Measurements from ENCODE around the gene LDAH. TPM values are rescaled to one million over a fixed set of nuclear protein-coding genes. Genes with fewer than 3 reads are reported as not detected.

LDAH gene
- total RNA-seq (2021; fragmentation: NEBNext Ultra II Directional; extraction: Animal tissue kit (Norgen Biotek cat#: 25700)), result 10 to 100 TPM; 18.3 to 23.2 (median 20.2) TPM
- long read RNA-seq, transcript LDAH-201 (7 exons, 2,907 nt), result major isoform, 12 of 25 reads
- long read RNA-seq, partial matches to known transcripts, result 3 of 25 reads
- long read RNA-seq, other reads (novel, unspliced or antisense), result 6 of 25 reads

DNA sequence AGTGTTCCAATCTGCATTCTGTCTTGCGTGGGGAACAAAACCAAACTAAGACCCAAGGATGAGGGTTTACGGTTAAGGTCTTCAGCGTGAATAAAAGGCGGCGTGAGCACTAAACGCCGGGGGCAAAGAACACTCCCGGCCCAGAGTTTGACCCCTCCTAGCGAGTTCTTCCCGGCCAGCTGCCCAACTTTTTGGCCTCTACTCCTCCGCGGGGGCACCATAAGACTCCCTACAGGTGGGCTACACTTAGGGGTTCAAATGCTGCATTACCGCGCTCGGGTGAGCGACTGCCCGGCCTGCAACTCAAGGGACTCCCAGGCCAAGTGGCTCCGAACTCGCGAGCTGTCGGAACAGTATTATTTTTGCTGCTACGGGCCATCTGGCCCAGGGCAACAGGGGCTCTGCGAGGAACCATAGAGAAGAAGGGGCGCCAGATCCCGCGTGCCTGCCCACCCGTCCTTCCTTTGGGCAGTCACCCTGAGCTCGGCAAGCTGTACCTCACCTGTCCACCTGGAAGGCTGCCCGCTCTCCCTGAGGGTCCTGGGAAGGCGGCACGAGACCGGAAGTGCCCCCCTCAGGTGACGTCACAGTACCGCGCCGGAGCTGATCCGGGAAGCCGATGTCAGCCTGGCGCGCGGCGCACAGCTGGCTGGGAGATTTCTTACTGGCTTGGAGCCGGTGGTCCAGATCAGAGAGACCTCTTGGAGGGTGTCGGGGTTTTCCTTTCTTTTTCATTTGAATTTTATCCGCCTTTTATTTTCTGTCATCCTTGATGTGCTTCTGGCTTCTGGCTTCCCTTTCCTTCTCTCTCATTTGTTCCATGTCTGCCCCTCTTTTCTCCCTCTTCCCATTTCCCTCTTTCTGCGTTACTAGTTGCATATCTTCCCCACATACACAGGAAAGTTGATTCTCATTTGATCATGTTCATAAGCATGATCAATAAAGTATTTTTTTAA lies at the start of gene LDAH:
TSS of gene LDAH (minus strand) at position 567 of the 956 bp plus-strand sequence. CDS start 21,638 bp downstream, outside the sequence.
- Mint-ChIP-seq H3K27me3 (ENCODE audit: insufficient read depth) (no peaks in the 10 kb centered on the region), H3K9me3 (no peaks in the 10 kb centered on the region), H3K36me3 (ENCODE audit: low read depth) (no peaks in the 10 kb centered on the region; the same call in 1 of the 2 replicates), H3K4me3 (peak within 1 kb of the TSS; percentile 100), H3K27ac (peak within 1 kb of the TSS; percentile 99), H3K4me1 (ENCODE audit: low read depth) (peaks cover 19% of the 10 kb centered on the region)
- TF ChIP-seq, protein P1, sequence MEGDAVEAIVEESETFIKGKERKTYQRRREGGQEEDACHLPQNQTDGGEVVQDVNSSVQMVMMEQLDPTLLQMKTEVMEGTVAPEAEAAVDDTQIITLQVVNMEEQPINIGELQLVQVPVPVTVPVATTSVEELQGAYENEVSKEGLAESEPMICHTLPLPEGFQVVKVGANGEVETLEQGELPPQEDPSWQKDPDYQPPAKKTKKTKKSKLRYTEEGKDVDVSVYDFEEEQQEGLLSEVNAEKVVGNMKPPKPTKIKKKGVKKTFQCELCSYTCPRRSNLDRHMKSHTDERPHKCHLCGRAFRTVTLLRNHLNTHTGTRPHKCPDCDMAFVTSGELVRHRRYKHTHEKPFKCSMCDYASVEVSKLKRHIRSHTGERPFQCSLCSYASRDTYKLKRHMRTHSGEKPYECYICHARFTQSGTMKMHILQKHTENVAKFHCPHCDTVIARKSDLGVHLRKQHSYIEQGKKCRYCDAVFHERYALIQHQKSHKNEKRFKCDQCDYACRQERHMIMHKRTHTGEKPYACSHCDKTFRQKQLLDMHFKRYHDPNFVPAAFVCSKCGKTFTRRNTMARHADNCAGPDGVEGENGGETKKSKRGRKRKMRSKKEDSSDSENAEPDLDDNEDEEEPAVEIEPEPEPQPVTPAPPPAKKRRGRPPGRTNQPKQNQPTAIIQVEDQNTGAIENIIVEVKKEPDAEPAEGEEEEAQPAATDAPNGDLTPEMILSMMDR (IDR thresholded peaks at IDR 0.05), result no peak
- DNase-seq, result peak; percentile 76

DNA sequence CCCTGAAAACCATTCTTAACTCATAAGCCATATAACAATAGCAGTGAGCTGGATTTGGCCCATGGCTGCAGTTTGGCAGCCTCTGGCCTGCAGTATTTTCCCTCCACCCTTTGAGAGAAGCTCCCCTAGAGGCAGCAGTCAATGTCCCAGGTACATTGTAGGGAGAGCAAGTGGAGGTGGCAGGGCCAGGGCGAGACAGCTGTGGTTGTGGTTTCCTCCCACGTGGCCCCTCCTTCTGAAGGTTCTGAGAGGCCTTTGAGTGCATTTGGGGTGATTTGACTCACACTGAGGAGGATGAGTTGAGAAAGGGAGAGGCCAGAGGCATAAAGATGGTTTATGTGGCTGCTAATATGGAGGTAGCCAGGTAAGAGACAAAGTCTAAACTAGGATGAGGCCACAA lies 45.5 kb upstream of the LDAH start:
- TF ChIP-seq, protein P1 (IDR thresholded peaks at IDR 0.05), result no peak

DNA sequence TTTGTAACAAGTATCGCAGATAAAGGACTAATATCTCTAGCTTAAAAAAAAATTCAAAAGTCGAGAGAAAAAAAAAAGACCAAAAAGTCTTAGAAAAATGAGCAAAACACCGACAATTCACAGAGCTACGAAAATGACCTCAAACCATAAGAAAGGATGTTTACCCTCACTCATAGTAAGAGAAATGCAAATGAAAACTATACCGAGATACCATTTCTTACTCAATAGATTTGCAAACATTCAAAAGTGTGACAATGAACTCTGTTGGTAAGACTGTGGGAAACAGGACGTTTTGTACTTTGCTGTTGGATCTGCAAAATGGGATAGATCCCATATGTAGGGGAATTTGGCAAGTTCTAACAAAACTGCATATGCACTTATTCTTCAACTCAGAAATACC lies 39.9 kb upstream of the LDAH start:
- Mint-ChIP-seq H3K27me3 (ENCODE audit: insufficient read depth) (no peaks in the 10 kb centered on the region), H3K36me3 (ENCODE audit: low read depth) (no peaks in the 10 kb centered on the region), H3K27ac (no peak overlapping the region), H3K4me3 (no peak overlapping the region), H3K4me1 (ENCODE audit: low read depth) (no peaks in the 10 kb centered on the region), H3K9me3 (no peaks in the 10 kb centered on the region)
- TF ChIP-seq, protein P1 (IDR thresholded peaks at IDR 0.05), result no peak
- DNase-seq, result no peak

More for the DNA sequence above, 45.5 kb upstream of the LDAH start:
- H3K36me3 Mint-ChIP-seq (ENCODE audit: low read depth), result no peaks in the 10 kb centered on the region
- DNase-seq, result no peak
- no peaks in the 10 kb centered on the region; the same call in 1 of the 2 replicates for H3K27me3 Mint-ChIP-seq (ENCODE audit: insufficient read depth)
- H3K4me3 Mint-ChIP-seq, result no peak overlapping the region
- no peaks in the 10 kb centered on the region for H3K4me1 Mint-ChIP-seq (ENCODE audit: low read depth)
- H3K9me3 Mint-ChIP-seq, result no peaks in the 10 kb centered on the region
- H3K27ac Mint-ChIP-seq, result no peak overlapping the region

DNA sequence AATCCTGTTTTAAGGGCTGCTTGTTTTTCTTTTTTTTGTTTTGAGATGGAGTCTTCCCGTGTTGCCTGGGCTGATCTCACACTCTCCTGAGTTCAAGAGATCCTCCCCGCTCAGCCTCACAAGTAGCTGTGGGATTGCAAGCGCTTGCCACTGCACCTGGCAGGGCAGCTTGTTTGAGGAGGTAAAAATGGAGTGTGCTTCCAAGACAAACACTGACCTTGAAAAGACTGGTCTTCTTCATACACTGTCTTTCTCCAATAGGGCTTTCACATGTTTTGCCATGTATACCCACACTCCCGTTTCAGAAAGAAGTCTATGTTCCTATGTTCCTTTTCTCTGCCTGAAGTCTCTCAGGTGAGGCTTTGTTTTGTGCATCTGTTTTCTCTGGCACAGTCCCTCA lies 32.6 kb upstream of the LDAH start:
- no peak overlapping the region for H3K4me3 Mint-ChIP-seq
- H3K9me3 Mint-ChIP-seq, result no peaks in the 10 kb centered on the region
- TF ChIP-seq, protein P1 (IDR thresholded peaks at IDR 0.05), result no peak
- H3K4me1 Mint-ChIP-seq (ENCODE audit: low read depth), result no peaks in the 10 kb centered on the region
- no peak for DNase-seq
- no peaks in the 10 kb centered on the region for H3K36me3 Mint-ChIP-seq (ENCODE audit: low read depth)
- H3K27me3 Mint-ChIP-seq (ENCODE audit: insufficient read depth), result peaks cover 2% of the 10 kb centered on the region
- no peak overlapping the region for H3K27ac Mint-ChIP-seq

DNA sequence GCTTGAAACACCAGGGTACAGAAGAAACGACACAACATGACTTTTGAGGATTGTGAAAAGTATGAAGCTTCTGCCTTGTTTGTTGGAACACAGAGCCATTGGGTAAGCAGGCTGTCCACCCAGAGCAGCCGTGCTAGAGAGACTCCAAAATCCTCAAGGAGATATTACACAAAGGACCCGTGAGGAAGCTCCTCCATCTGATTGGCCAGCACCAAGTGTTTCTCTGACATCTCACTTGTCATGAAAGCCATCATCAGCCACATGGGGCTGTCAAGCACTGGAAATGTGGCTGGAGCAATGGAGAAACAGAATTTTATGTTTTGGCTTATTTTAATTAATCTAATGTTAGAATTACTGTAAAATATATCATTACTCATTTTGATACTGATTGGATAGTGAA lies 29.8 kb upstream of the LDAH start:
- H3K9me3 Mint-ChIP-seq, result no peaks in the 10 kb centered on the region
- no peaks in the 10 kb centered on the region for H3K36me3 Mint-ChIP-seq (ENCODE audit: low read depth)
- H3K27ac Mint-ChIP-seq, result no peak overlapping the region
- peaks cover 2% of the 10 kb centered on the region for H3K27me3 Mint-ChIP-seq (ENCODE audit: insufficient read depth)
- TF ChIP-seq, protein P1 (IDR thresholded peaks at IDR 0.05), result no peak
- H3K4me3 Mint-ChIP-seq, result no peak overlapping the region
- H3K4me1 Mint-ChIP-seq (ENCODE audit: low read depth), result no peaks in the 10 kb centered on the region
- DNase-seq, result no peak
